K562 (cell line): Measurements from ENCODE around the gene PTGR3. TPM values are rescaled to one million over a fixed set of nuclear protein-coding genes. Genes with fewer than 3 reads are reported as not detected.

Experiments
- ATAC-seq: fragments of 200-7000 bp; cut with Tn5 transposase; 3 replicates; pipeline ENCODE4 v1.9.1; 2020; ENCODE audit warnings: moderate library complexity
- BruUV-seq: library from RNA; stranded (reverse); fragments of 400-500 nt; replicated peaks from 2 replicates; lab custom pipeline; 2021; lab: Mats Ljungman, UMichigan
- CTCF ChIA-PET: fragments of 300-600 bp; formaldehyde crosslinking; extraction: SDS; loops from one replicate; lab custom pipeline; 2021; ENCODE audit warnings: low intra/inter-chr PET ratio; lab: Yijun Ruan, JAX
- POLR2A ChIA-PET: fragments of 300-600, 350-650 bp; sonication (Branson Sonifier 250); formaldehyde crosslinking; extraction: SDS; loops from one replicate; lab custom pipeline; 2021; ENCODE audit warnings: antibody characterized with exemption, inconsistent platforms; lab: Yijun Ruan, JAX
- DNase-seq, 4 experiments: peaks; one replicate each; pipeline versions ENCODE4 v3.0.0 to v3.0.0-alpha.2; 2011 to 2018; ENCODE audit warnings: low spot score in 3 of 4, mixed read lengths in 3 of 4; ENCODE audit errors: extremely low read depth in 1 of 4
- FAIRE-seq: peaks from 2 replicates; lab custom pipeline; 2011; peaks lifted over from hg19 to GRCh38; lab: Jason Lieb, UNC
- H2AFZ ChIP-seq: 2 replicates; pipeline ENCODE4 v1.6.0; 2011; ENCODE audit warnings: low read depth, low read length, control low read depth, inconsistent platforms
- H3K27ac ChIP-seq: fragments of 200-600 bp; 3 replicates; pipeline ENCODE4 v1.8.0; 2011; ENCODE audit warnings: low read depth, mild to moderate bottlenecking, control low read depth, inconsistent platforms, low read length, moderate library complexity, mixed read lengths; ENCODE audit errors: extremely low read depth
- H3K27me3 ChIP-seq, 2 experiments: fragments of 300-600 bp in 1 of 2; 2 replicates in 1 of 2; 3 replicates in 1 of 2; pipeline versions ENCODE4 v1.6.0 to v1.8.0; 2011; ENCODE audit warnings: inconsistent platforms in 2 of 2, low read length in 2 of 2, mild to moderate bottlenecking in 1 of 2, mixed read lengths in 1 of 2, moderate library complexity in 1 of 2; ENCODE audit not compliant: control insufficient read depth in 2 of 2, insufficient read depth in 2 of 2
- H3K36me3 ChIP-seq: fragments of 300-600 bp; 3 replicates; pipeline ENCODE4 v1.8.0; 2011; ENCODE audit warnings: mild to moderate bottlenecking, low read length, inconsistent platforms; ENCODE audit not compliant: control insufficient read depth, insufficient read depth
- H3K4me1 ChIP-seq, 2 experiments: fragments of 200-600 bp in 1 of 2; replicated peaks in 1 of 2; 2 replicates in 1 of 2; 3 replicates in 1 of 2; pipeline versions ENCODE4 v1.5.1 to v1.8.0; 2011; ENCODE audit warnings: inconsistent platforms in 2 of 2, low read length in 2 of 2, mild to moderate bottlenecking in 1 of 2, mixed read lengths in 1 of 2, moderate library complexity in 1 of 2; ENCODE audit not compliant: control insufficient read depth in 2 of 2, insufficient read depth in 2 of 2
- H3K4me2 ChIP-seq: 2 replicates; pipeline ENCODE4 v1.6.1; 2011; ENCODE audit warnings: low read length, control low read depth, inconsistent platforms, mixed read lengths; ENCODE audit not compliant: insufficient read depth
- H3K4me3 ChIP-seq: fragments of 200-600 bp; sonication (generic), shearing (Covaris generic); 2 replicates; pipeline ENCODE4 v1.5.1; 2016; ENCODE audit warnings: control low read depth, inconsistent platforms
- H3K79me2 ChIP-seq: fragments of 200-600 bp; 3 replicates; pipeline ENCODE4 v1.8.0; 2011; ENCODE audit warnings: low read length, inconsistent platforms; ENCODE audit not compliant: control insufficient read depth, insufficient read depth
- H3K9ac ChIP-seq, 2 experiments: 2 replicates each; pipeline versions ENCODE4 v1.6.0 to v1.6.1; 2011; ENCODE audit warnings: low read depth in 2 of 2, low read length in 2 of 2, control low read depth in 1 of 2, inconsistent platforms in 1 of 2, mild to moderate bottlenecking in 1 of 2, mixed read lengths in 1 of 2; ENCODE audit not compliant: insufficient read depth in 1 of 2
- H3K9me1 ChIP-seq: one replicate; pipeline ENCODE4 v1.6.0; 2011; ENCODE audit warnings: inconsistent platforms, mild to moderate bottlenecking, low read length, moderate library complexity; ENCODE audit not compliant: control insufficient read depth, insufficient read depth
- H3K9me3 ChIP-seq: replicated peaks from 2 replicates; pipeline ENCODE4 v1.5.1; 2011; ENCODE audit warnings: low read depth, low read length, inconsistent platforms; ENCODE audit not compliant: control insufficient read depth, insufficient read depth
- H4K20me1 ChIP-seq: replicated peaks from 2 replicates; pipeline ENCODE4 v1.6.1; 2011; ENCODE audit warnings: low read length, inconsistent platforms, mixed read lengths; ENCODE audit not compliant: control insufficient read depth, insufficient read depth
- BCOR ChIP-seq: fragments of 450-650 bp; IDR thresholded peaks from 2 replicates; pipeline ENCODE4 v1.6.1; 2016
- CLOCK ChIP-seq: fragments of 250-450 bp; sonication (Bioruptor Pico); IDR thresholded peaks from 2 replicates; pipeline ENCODE4 v1.4.0; 2020; ENCODE audit warnings: mild to moderate bottlenecking, moderate library complexity, borderline replicate concordance
- CXXC5 ChIP-seq: fragments of 250-450 bp; sonication (Bioruptor Pico); IDR thresholded peaks from 2 replicates; pipeline ENCODE4 v1.8.0; 2022; ENCODE audit warnings: inconsistent platforms, mild to moderate bottlenecking, moderate library complexity
- HDAC1 ChIP-seq, 2 experiments: fragments of 450-650 bp; IDR thresholded peaks; 2 replicates each; pipeline ENCODE4 v1.6.1; 2016 to 2017; ENCODE audit warnings: inconsistent platforms in 1 of 2, mild to moderate bottlenecking in 1 of 2, moderate library complexity in 1 of 2
- HNRNPLL ChIP-seq: fragments of 200-400 bp; formaldehyde crosslinking; IDR thresholded peaks from 2 replicates; pipeline ENCODE4 v1.6.1; 2017; ENCODE audit warnings: low read length, low read depth, mild to moderate bottlenecking; ENCODE audit not compliant: poor library complexity, severe bottlenecking
- IFI16 ChIP-seq: fragments of 250-450 bp; sonication (Bioruptor Pico); IDR thresholded peaks from 2 replicates; pipeline ENCODE4 v2.1.2; 2022; ENCODE audit warnings: mild to moderate bottlenecking, inconsistent platforms
- PML ChIP-seq: IDR thresholded peaks from 2 replicates; pipeline ENCODE4 v1.6.1; 2012; ENCODE audit warnings: low read length, inconsistent platforms
- POLR2G ChIP-seq: fragments of 200-400 bp; formaldehyde crosslinking; IDR thresholded peaks from 2 replicates; pipeline ENCODE4 v1.6.1; 2017; ENCODE audit warnings: low read depth, mild to moderate bottlenecking, antibody characterized with exemption, low read length, moderate library complexity
- SAFB ChIP-seq: fragments of 200-400 bp; formaldehyde crosslinking; IDR thresholded peaks from 2 replicates; pipeline ENCODE4 v1.6.1; 2017; ENCODE audit warnings: low read depth, low read length, borderline replicate concordance
- SIN3A ChIP-seq, 2 experiments: fragments of 150-350 bp in 1 of 2; IDR thresholded peaks; 2 replicates each; pipeline ENCODE4 v1.6.1; 2011 to 2016; ENCODE audit warnings: borderline replicate concordance in 2 of 2, low read depth in 2 of 2, low read length in 2 of 2, mild to moderate bottlenecking in 2 of 2, moderate library complexity in 2 of 2; ENCODE audit not compliant: control insufficient read depth in 1 of 2
- TAF1 ChIP-seq: IDR thresholded peaks from 2 replicates; pipeline ENCODE4 v1.6.1; 2011; ENCODE audit warnings: mild to moderate bottlenecking, low read length, moderate library complexity; ENCODE audit not compliant: insufficient read depth, control insufficient read depth, severe bottlenecking; ENCODE audit errors: extremely low read depth
- ZNF197 ChIP-seq: fragments of 200-800 bp; sonication (Bioruptor generic); IDR thresholded peaks from 2 replicates; pipeline ENCODE4 v1.6.1; 2016; ENCODE audit warnings: low read depth, missing genetic modification characterization, missing compliant biosample characterization
- ZNF780A ChIP-seq: fragments of 250-450 bp; sonication (Bioruptor Pico); IDR thresholded peaks from 2 replicates; pipeline ENCODE4 v1.5.0; 2021; ENCODE audit warnings: mild to moderate bottlenecking
- WGBS: fragments of 100-300 bp; shearing (Covaris generic); methylation state at CpG from one replicate; pipeline ENCODE4 v1.1.6; 2016; ENCODE audit warnings: low coverage, mixed read lengths; ENCODE audit not compliant: insufficient coverage; ENCODE audit errors: missing lambda C conversion rate; 5-methylcytosine and 5-hydroxymethylcytosine counted together
- in situ Hi-C: fragments of 300-500 bp; cut with MboI; formaldehyde crosslinking; loops from 4 replicates; pipeline ENCODE4 v1.15.0; 2018; ENCODE audit warnings: inconsistent platforms, mixed read lengths
- intact Hi-C: fragments of 100-400 bp; cut with micrococcal nuclease; formaldehyde crosslinking; loops from 2 replicates; pipeline ENCODE4 v1.14.2; 2022
- polyA plus RNA-seq, 8 experiments: library from polyadenylated mRNA; depleted of rRNA in 4 of 8; stranded (reverse) in 5 of 8; unstranded in 3 of 8; fragments of >200 nt; fragmentation: Nextera tagmentation in 2 of 8; fragmentation: Illumina TruSeq in 1 of 8; extraction: Ambion mirVana in 2 of 8; extraction: Trizol in 1 of 8; gene quantifications; 2 replicates each; pipeline versions ENCODE4 v1.2.1 to v1.2.3, GENCODE V29; 2011 to 2014; ENCODE audit warnings: inconsistent platforms in 1 of 8, missing spikeins in 1 of 8
- total RNA-seq, 7 experiments: library from RNA; depleted of rRNA in 6 of 7; stranded (reverse); fragments of >200 nt in 6 of 7; fragmentation: Illumina TruSeq in 2 of 7; extraction: Trizol in 2 of 7; gene quantifications; 2 replicates each; pipeline versions ENCODE4 v1.2.1 to v1.2.3, GENCODE V29; 2011 to 2021; ENCODE audit warnings: low replicate concordance in 1 of 7
- TF ChIP-seq, protein P1 (sequence below): fragments of 250-450 bp; sonication (Bioruptor Pico); IDR thresholded peaks from 2 replicates; pipeline ENCODE4 v1.4.0; 2020; ENCODE audit warnings: borderline replicate concordance
- TF ChIP-seq, protein P2 (sequence below), 2 experiments: fragments of 450-650 bp; conservative IDR thresholded peaks; 2 replicates each; pipeline ENCODE4 v1.6.1; 2017; ENCODE audit warnings: mild to moderate bottlenecking in 2 of 2, moderate library complexity in 2 of 2

The PTGR3 gene
- total and polyA plus RNA-seq, 9 of the 15 experiments (the other 6 are each of a cell fraction or from before 2014, with no cell fraction given), result 4.1 to 32.3 (median 15.3) TPM

GRCh38 chr18:75208155-75208835 lies 644 bp downstream of the PTGR3 start:
- CTCF ChIA-PET, result no interaction called here
- Histone ChIP-seq H2AFZ (peak overlapping the region; percentile 65; the same call in 1 of the 2 replicates), H3K9me3 (no peaks in the 10 kb centered on the region), H3K79me2 (peaks cover 63% of the 10 kb centered on the region), H3K4me1 (peaks cover 13 to 46% of the 10 kb centered on the region in 2 experiments; a peak in 4 of 5 replicates), H3K9me1 (peaks cover 3% of the 10 kb centered on the region), H3K4me2 (peak overlapping the region; percentile 88), H3K27ac (peak overlapping the region; percentile 93), H3K9ac (peak overlapping the region; percentile 73 to 97), H3K27me3 (no peaks in the 10 kb centered on the region), H3K4me3 (peak overlapping the region; percentile 71), H4K20me1 (no peaks in the 10 kb centered on the region; the same call in 1 of the 2 replicates), H3K36me3 (no peaks in the 10 kb centered on the region)
- DNase-seq (peak; percentile 22 to 63 (median 52)), FAIRE-seq (no peak), ATAC-seq (peak; percentile 15)
- POLR2A ChIA-PET, result interaction anchor here (0.6 kb wide), 1 partner anchor 26 kb away, joined by 3 read pairs; no protein-coding TSS in a partner anchor
- in situ Hi-C loops, result no loop called here
- intact Hi-C loops, result no loop called here
- 2% methylated on average over 10 of the region's 65 CpGs for WGBS
- no TSS peak for BruUV-seq
- peak; percentile 40 for TF ChIP-seq HNRNPLL
- TF ChIP-seq ZNF197 (CRISPR knock-in tag), result 0 out of 2 replicates have a peak, but pooled peaks have one; percentile 14
- 0 out of 2 replicates have a peak, but pooled peaks have one; percentile 16 for TF ChIP-seq BCOR
- TF ChIP-seq, protein P1, sequence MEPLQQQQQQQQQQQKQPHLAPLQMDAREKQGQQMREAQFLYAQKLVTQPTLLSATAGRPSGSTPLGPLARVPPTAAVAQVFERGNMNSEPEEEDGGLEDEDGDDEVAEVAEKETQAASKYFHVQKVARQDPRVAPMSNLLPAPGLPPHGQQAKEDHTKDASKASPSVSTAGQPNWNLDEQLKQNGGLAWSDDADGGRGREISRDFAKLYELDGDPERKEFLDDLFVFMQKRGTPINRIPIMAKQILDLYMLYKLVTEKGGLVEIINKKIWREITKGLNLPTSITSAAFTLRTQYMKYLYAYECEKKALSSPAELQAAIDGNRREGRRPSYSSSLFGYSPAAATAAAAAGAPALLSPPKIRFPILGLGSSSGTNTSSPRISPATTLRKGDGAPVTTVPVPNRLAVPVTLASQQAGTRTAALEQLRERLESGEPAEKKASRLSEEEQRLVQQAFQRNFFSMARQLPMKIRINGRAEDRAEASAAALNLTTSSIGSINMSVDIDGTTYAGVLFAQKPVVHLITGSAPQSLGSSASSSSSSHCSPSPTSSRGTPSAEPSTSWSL (CRISPR knock-in tag), result no peak
- TF ChIP-seq IFI16 (CRISPR knock-in tag), result no peak
- TF ChIP-seq PML, result peak; percentile 2; the same call in 1 of the 2 replicates
- no peak for TF ChIP-seq CLOCK
- peak; percentile 86 for TF ChIP-seq SAFB
- TF ChIP-seq, protein P2, sequence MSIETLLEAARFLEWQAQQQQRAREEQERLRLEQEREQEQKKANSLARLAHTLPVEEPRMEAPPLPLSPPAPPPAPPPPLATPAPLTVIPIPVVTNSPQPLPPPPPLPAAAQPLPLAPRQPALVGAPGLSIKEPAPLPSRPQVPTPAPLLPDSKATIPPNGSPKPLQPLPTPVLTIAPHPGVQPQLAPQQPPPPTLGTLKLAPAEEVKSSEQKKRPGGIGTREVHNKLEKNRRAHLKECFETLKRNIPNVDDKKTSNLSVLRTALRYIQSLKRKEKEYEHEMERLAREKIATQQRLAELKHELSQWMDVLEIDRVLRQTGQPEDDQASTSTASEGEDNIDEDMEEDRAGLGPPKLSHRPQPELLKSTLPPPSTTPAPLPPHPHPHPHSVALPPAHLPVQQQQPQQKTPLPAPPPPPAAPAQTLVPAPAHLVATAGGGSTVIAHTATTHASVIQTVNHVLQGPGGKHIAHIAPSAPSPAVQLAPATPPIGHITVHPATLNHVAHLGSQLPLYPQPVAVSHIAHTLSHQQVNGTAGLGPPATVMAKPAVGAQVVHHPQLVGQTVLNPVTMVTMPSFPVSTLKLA (conservative IDR thresholded peaks at IDR 0.05), result peak in 1 of 2 experiments; percentile 60; a peak in 2 of 4 replicates
- peak in 1 of 2 experiments; percentile 66; a peak in 2 of 4 replicates for TF ChIP-seq HDAC1 (IDR thresholded peaks at IDR 0.05)
- peak; percentile 19 for TF ChIP-seq TAF1
- peak; percentile 35 for TF ChIP-seq CXXC5 (CRISPR knock-in tag)
- peak in 1 of 2 experiments; percentile 13; a peak in 1 of 4 replicates for TF ChIP-seq SIN3A (IDR thresholded peaks at IDR 0.05; ENCODE audit: borderline replicate concordance in 2 of 2, control insufficient read depth in 1 of 2, low read depth in 2 of 2, low read length in 2 of 2)
- TF ChIP-seq POLR2G, result peak; percentile 8
- no peak for TF ChIP-seq ZNF780A (CRISPR knock-in tag)
